Measurements from ENCODE around the gene MMP23B. TPM values are rescaled to one million over a fixed set of nuclear protein-coding genes. Genes with fewer than 3 reads are reported as not detected.
"Not testable (repeated sequence)": the region's sequence is repeated elsewhere in the genome, so short reads cannot be mapped to it uniquely, and the experiment has no call there.

Gene MMP23B
- polyA plus RNA-seq, 10 donors = 17.5 to 52.0 (median 25.9) TPM

DNA sequence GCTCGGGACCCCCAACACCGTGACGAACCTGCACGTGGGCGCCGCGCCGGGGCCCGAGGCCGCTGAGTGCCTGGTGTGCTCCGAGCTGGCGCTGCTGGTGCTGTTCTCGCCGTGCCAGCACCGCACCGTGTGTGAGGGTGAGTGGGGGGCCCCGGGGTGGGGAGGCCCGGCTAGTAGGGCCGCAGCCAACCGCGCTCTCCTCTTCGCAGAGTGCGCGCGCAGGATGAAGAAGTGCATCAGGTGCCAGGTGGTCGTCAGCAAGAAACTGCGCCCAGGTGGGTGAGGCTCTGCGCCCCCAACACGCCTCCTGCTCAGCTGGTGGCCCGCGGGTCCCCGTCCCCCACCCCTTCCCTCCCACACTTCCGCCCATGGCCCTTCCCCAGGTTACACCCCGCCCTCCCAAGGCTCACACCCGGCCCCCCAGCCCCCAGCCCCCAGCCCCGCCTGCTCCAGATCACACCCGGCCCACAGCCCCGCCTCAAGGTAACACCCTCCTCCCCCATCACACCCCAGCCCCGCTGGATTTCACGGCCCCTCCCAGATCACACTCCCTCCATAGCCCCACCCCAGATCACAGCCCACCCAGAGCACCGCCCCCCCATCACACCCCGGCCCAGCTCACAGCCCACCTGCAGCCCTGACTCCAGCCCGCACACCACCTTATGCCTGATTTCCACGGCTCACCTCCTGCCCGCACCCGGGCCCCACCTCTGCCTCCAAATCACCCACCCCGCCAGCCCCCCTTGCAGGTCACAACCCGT lies 2.4 kb upstream of the MMP23B start:
- peak in 1 of 3 donors; percentile 51 for DNase-seq

- DNase-seq = peak; percentile 79 to 97 (median 93)
These were observed 1.6 kb upstream of the MMP23B start for GRCh38 chr1:1630191-1630964.

- DNase-seq = peak; percentile 62 to 96 (median 92)
These were observed 800 bp upstream of the MMP23B start for GRCh38 chr1:1630965-1631781.

- DNase-seq = not testable (repeated sequence)
These were observed 1.4 kb downstream of the MMP23B start for GRCh38 chr1:1633409-1633808.

GRCh38 chr1:1634613-1635012 lies 2.6 kb downstream of the MMP23B start:
- DNase-seq = not testable (repeated sequence)

DNA sequence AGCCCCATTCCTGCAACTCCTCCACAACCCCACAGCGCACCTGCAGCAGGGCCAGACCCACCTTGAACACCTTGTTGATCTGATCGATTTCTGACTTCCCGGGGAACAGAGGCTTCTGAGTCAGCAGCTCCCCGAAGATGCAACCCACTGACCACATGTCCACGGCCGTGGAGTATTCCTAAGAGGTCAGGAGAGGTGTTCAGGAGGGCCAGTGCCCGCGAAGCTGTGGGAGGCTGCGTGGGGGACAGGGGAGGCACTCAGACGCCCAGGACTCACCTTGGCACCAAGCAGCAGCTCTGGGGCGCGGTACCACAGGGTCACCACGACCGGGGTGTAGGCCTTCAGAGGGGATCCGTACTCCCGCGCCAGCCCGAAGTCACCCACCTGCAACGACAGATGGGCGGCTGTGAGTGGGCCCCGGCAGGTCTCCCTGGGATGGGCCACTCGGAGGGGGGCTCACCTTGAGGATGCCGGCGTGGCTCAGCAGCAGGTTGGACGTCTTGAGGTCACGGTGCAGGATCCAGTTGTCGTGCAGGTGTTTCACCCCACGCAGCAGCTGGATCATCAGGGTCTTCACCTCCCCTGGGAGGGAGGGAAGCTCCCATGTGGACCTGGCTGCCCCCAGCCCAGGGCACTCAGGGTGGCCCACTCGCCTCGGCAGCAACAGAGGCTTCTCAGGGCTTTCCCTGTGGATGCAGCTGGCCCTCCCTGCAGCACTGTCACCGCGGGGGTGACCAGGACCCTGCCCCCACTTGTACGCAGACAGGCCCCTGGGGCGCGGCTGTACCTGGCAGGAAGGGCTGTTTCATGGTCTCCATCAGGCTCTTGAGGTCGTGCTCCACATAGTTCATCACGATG lies 4.9 kb downstream of the MMP23B start:
- DNase-seq = not testable (repeated sequence)

DNA sequence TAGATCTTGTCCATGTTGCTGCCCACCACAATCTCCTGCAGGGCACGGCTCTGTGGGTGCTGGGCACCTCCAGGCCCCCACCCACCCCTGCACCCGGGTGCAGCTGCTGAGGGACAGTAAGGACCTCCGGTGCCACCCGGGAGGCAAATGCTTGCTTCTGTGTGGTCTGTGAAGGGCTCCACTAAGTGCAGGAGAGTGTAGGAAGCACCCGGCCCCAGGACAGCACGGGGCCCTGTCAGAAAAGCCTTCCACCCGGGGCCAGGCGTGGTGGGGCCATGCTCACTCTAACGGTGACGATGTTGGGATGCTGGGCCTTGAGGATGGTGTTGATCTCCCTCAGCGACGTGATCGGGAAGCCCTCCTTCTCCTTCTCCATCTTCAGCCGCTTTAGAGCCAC lies 5.5 kb downstream of the MMP23B start:
- DNase-seq = not testable (repeated sequence)

GRCh38 chr1:1638528-1638927 lies 6.6 kb downstream of the MMP23B start:
- DNase-seq = not testable (repeated sequence)

- not testable (repeated sequence) for DNase-seq
These were observed 7.4 kb downstream of the MMP23B start for GRCh38 chr1:1639368-1639767.

DNA sequence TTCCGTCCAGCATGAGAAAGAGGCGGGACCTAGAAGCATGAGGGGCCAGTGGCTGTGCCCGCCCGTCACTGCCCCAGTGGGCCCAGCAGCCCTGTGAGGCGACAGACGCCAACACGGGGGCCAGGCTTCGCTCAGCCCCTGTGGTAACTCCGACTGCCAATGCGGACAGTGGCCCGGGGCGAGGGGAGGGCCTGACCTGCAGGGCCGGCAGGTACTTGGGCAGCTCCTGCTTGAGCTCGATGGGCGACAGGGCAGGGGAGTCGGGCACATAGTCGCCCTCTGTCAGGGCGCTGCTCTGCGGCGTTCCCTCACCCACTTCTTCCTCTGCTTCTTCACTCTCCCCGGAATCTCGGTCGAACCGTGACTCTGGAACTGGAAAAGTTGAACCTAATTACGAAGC lies 8.1 kb downstream of the MMP23B start:
- not testable (repeated sequence) for DNase-seq

GRCh38 chr1:1640711-1641461 lies 8.9 kb downstream of the MMP23B start:
- not testable (repeated sequence) for DNase-seq

DNA sequence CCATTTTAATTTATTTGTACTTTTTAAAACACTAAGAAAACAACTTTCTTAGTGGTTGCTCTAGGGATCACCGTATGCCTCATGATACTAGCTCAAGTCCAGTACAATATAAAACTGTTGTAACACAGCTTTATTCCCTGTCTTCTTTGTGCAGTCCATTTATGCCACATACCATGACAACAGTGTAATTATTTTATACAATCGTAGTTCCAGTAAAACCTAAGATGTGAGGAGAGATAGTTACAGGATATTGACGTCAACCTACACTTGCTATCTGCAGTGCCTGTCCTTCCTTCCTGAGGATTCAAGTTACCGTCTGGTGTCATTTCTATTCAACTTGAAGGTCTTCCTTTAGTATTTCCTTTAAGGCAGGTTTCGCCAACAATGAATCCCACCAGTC lies 14.4 kb downstream of the MMP23B start:
- DNase-seq = not testable (repeated sequence)

GRCh38 chr1:1647567-1648241 lies 15.7 kb downstream of the MMP23B start:
- not testable (repeated sequence) for DNase-seq

DNA sequence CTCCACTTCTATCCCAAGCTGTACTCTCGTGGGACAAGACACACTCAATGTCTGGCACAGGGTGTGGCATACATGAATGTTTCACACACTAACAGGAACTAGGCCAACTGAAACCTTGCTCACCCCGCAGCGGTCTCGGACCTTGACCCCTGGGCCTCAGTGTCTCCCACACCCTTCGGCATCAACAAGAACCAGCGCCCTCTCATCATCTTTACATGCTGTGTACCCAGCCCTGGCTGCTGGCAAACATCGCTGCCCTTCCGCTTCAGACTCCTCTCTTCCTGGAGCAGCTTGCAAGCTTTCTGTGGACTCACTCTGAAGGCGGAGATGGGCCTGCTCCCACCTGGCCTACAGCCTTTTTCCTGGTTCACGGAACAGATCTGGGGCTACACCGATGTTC lies 16.3 kb downstream of the MMP23B start:
- not testable (repeated sequence) for DNase-seq

GRCh38 chr1:1658583-1659549 lies 26.9 kb downstream of the MMP23B start, which contains the start of gene CDK11B:
Gene CDK11B (minus strand): TSS chr1:1659004. CDS start chr1:1657485, 1,519 bp downstream.
- DNase-seq = peak; percentile 95 to 97 (median 97)

GRCh38 chr1:1662392-1662791 lies 30.4 kb downstream of the MMP23B start:
- not testable (repeated sequence) for DNase-seq

DNA sequence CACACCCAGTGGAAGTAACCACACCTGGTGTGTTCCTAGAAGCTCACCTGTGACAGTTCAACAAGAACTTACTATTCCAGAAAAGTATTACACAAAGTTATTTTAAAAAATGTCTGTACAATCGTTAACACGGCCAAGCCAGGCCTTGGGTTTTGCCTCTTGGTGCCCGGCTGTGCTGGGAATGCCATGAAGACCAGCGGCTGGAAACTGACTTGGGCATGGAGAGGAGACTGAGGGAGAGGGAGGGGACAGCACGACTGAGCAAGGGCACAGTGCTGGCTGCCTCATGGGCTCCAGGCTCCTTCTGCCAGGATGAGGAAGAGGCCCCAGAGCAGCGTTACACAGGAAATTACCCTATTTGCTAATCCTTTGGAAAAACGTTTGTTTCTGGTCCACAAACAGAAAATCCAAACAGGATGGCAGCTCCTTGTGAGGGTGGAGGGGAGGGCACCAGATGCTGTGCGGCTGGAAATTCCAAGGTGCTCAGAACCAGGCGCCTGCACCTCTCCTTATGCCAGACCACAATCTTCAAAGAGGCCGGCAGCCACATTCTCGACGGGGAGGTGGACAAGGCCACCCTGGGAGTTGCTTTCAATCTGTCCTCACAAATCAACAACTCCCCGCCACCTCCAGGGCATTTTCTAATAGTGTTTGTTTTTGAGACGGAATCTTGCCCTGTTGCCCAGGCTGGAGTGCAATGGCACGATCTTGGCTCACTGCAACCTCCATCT lies 31.0 kb downstream of the MMP23B start:
- DNase-seq = not testable (repeated sequence)

DNA sequence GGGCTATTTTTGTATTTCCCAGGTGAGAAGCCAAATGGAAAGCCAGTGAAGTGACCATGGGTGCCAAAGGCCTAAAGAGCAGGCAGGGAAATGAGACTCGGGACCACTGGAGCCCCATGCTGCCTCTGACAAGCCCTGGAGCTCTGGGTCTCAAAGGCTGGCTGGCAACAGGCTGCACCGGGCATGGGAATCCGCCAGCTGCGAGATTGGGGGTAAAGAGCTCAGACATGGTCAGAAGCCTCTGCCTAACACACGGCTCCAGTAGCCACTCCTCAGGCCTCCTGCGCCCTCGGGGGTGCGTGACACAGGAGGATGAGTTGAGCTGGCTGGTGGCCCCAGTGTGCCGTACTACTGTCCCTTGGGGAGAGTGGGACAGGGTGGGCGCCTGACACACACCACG lies 32.3 kb downstream of the MMP23B start:
- DNase-seq = not testable (repeated sequence)
